Measurements from ENCODE around the gene PRLR.

The PRLR gene

DNA sequence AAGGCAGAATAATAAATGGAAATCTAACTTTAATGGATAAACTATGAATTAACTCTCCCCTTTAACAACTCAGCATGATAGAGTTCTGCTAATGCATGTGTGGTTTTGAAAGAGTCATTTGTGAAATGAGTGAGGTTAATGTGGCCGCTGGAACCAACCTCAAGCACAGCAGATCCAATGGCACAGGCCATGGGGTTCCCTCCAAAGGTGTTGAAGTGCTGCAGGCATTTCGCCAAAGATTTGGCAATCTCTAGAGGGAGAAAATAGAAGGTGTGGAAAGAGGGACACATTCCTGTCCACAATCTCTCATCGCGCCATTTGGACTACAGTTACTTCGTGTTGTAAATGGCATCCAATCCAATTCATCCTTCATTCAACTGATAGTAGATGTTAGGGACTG, 217.5 kb downstream of the PRLR start:
- peaks cover 14% of the 10 kb centered on the region for H3K4me1 Mint-ChIP-seq
- H3K9me3 Mint-ChIP-seq, result peaks cover 9% of the 10 kb centered on the region
- H3K36me3 Mint-ChIP-seq (ENCODE audit: low read depth), result peaks cover 4% of the 10 kb centered on the region
- peaks cover 2% of the 10 kb centered on the region for H3K27me3 Mint-ChIP-seq (ENCODE audit: low read depth)
- H3K27ac Mint-ChIP-seq, result no peak overlapping the region
- TF ChIP-seq, protein P1, sequence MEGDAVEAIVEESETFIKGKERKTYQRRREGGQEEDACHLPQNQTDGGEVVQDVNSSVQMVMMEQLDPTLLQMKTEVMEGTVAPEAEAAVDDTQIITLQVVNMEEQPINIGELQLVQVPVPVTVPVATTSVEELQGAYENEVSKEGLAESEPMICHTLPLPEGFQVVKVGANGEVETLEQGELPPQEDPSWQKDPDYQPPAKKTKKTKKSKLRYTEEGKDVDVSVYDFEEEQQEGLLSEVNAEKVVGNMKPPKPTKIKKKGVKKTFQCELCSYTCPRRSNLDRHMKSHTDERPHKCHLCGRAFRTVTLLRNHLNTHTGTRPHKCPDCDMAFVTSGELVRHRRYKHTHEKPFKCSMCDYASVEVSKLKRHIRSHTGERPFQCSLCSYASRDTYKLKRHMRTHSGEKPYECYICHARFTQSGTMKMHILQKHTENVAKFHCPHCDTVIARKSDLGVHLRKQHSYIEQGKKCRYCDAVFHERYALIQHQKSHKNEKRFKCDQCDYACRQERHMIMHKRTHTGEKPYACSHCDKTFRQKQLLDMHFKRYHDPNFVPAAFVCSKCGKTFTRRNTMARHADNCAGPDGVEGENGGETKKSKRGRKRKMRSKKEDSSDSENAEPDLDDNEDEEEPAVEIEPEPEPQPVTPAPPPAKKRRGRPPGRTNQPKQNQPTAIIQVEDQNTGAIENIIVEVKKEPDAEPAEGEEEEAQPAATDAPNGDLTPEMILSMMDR (IDR thresholded peaks at IDR 0.05; ENCODE audit: unreplicated experiment in 3 of 3), result no peak
- H3K4me3 Mint-ChIP-seq, result no peak overlapping the region

DNA sequence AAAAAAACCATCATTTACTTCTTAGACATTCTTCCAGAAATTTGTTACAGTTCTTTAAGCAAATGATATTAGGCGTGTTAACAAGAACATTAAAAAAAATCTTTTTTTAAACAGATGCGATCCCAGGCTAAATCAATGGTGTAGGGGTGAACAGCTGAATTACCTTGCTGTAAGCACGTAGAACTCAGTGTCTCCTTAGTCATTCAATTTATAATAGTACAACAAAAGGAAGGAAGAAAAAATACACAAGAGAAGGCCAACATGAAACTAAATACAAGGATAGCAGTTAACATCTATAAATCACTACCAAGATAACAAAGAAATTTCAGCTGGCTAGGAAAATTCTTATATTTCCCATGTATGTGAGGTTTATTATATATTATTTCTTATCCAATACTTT, 217.9 kb downstream of the PRLR start:
- H3K27me3 Mint-ChIP-seq (ENCODE audit: low read depth), result no peaks in the 10 kb centered on the region
- no peak overlapping the region for H3K27ac Mint-ChIP-seq
- peaks cover 14% of the 10 kb centered on the region for H3K4me1 Mint-ChIP-seq
- H3K4me3 Mint-ChIP-seq, result no peak overlapping the region
- H3K9me3 Mint-ChIP-seq, result peaks cover 8% of the 10 kb centered on the region
- TF ChIP-seq, protein P1 (IDR thresholded peaks at IDR 0.05; ENCODE audit: unreplicated experiment in 3 of 3), result no peak
- H3K36me3 Mint-ChIP-seq (ENCODE audit: low read depth), result peaks cover under 1% of the 10 kb centered on the region

DNA sequence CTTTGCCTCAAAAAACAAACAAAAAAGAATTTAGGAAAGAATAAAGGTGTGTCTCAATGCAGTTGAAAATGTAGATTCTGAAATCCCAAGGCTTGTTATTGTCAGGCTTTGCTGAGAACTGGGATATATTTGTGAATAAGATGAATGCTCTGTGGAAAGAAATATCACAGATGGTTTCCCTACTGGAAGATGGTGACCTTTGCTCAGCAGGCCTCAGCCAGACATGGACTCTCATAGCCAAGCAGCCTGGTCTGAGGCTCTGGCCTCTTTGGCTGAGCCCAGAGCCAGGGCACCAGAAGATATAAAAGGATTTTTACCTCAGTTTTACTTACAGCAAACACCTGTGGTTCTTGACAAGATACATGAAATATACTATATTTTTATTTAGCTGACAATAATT, 219.6 kb downstream of the PRLR start:
- Mint-ChIP-seq H3K4me1 (peaks cover 5% of the 10 kb centered on the region), H3K4me3 (no peak overlapping the region), H3K36me3 (ENCODE audit: low read depth) (no peaks in the 10 kb centered on the region), H3K9me3 (peaks cover 4% of the 10 kb centered on the region), H3K27ac (no peak overlapping the region), H3K27me3 (ENCODE audit: low read depth) (no peaks in the 10 kb centered on the region)
- TF ChIP-seq, protein P1 (IDR thresholded peaks at IDR 0.05; ENCODE audit: unreplicated experiment in 3 of 3), result no peak

DNA sequence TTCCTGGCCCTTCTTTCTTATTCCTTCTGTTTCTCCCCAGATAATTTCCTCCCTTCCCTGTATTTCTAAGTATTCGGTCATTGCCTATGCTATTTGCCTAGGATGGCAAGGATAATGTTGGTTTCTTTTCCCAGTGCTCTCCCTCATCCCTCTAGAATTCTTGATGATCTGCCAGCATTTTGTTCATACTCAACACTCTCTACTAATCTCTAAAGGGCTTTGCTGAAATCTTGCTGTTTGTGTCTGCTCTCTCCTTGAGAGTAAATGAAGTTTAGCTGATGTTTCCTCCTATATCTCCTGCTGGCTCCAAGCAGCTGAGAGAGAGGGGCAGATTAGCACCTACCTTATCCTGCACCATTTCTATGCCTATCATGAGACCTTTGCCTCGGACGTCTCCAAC, 220.6 kb downstream of the PRLR start:
- Mint-ChIP-seq H3K4me3 (no peak overlapping the region), H3K27me3 (ENCODE audit: low read depth) (peaks cover 3% of the 10 kb centered on the region), H3K36me3 (ENCODE audit: low read depth) (no peaks in the 10 kb centered on the region), H3K9me3 (peaks cover 4% of the 10 kb centered on the region), H3K4me1 (peaks cover 5% of the 10 kb centered on the region), H3K27ac (no peak overlapping the region)
- TF ChIP-seq, protein P1 (IDR thresholded peaks at IDR 0.05; ENCODE audit: unreplicated experiment in 3 of 3), result no peak

DNA sequence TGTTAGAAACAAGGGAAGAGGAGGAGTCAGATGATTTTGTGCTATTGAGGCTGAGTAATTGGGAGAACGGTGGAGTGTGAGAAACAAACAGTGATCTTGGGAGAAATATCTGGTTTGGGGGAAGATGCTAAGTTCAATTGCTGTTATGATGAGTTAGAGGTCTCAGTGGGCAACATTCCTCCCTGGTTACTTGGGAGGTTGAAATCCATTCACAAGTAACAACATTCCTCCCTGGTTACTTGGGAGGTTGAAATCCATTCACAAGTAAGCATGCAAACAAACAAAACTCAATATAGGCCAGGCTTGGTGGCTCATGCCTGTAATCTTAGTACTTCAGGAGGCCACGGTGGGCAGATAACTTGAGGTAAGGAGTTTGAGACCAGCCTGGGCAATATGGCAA, 221.3 kb downstream of the PRLR start:
- Mint-ChIP-seq H3K36me3 (ENCODE audit: low read depth) (no peaks in the 10 kb centered on the region), H3K27me3 (ENCODE audit: low read depth) (peaks cover 9% of the 10 kb centered on the region), H3K27ac (no peak overlapping the region), H3K4me1 (peaks cover 5% of the 10 kb centered on the region), H3K4me3 (no peak overlapping the region), H3K9me3 (peaks cover 4% of the 10 kb centered on the region)
- TF ChIP-seq, protein P1 (IDR thresholded peaks at IDR 0.05; ENCODE audit: unreplicated experiment in 3 of 3), result no peak

DNA sequence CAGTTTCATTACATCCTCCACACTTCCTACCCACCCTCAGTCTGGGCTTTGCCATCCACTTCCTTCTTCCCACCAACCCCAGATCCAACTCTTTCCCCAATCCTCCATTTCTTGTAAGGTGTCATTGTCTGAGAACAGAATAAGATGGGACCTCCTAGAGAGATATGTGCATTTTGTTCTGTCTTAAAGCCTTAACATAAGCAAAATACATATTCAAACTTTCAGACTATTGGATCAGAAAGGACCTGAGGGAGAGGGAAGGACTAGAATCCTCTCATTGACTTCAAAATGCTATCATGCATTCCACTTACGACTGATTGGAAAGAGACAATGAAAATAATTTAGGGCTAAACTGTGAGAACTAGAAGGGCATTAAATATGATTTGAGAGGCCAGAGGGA, 225.5 kb downstream of the PRLR start:
- Mint-ChIP-seq H3K27me3 (ENCODE audit: low read depth) (peaks cover 17% of the 10 kb centered on the region), H3K27ac (no peak overlapping the region), H3K4me3 (no peak overlapping the region), H3K9me3 (peaks cover 4% of the 10 kb centered on the region), H3K4me1 (no peaks in the 10 kb centered on the region), H3K36me3 (ENCODE audit: low read depth) (no peaks in the 10 kb centered on the region)
- TF ChIP-seq, protein P1 (IDR thresholded peaks at IDR 0.05; ENCODE audit: unreplicated experiment in 3 of 3), result no peak
